Endothelial cell of hepatic sinusoid (primary cell): Measurements from ENCODE around the gene CLIC5.

Source experiments
- in situ Hi-C: cut with HindIII; loops from 2 replicates; pipeline ENCODE4 v1.10.0; 2017; ENCODE audit warnings: low sequenced_read_pairs

CLIC5 gene

GRCh38 chr6:45900808-45901752, 114.6 kb downstream of the CLIC5 start:
- in situ Hi-C loops, result no loop called here

- in situ Hi-C loops, result no loop called here
Observed at GRCh38 chr6:45899683-45899946, 116.0 kb downstream of the CLIC5 start.

GRCh38 chr6:45898941-45899682, 116.5 kb downstream of the CLIC5 start:
- in situ Hi-C loops, result no loop called here

DNA sequence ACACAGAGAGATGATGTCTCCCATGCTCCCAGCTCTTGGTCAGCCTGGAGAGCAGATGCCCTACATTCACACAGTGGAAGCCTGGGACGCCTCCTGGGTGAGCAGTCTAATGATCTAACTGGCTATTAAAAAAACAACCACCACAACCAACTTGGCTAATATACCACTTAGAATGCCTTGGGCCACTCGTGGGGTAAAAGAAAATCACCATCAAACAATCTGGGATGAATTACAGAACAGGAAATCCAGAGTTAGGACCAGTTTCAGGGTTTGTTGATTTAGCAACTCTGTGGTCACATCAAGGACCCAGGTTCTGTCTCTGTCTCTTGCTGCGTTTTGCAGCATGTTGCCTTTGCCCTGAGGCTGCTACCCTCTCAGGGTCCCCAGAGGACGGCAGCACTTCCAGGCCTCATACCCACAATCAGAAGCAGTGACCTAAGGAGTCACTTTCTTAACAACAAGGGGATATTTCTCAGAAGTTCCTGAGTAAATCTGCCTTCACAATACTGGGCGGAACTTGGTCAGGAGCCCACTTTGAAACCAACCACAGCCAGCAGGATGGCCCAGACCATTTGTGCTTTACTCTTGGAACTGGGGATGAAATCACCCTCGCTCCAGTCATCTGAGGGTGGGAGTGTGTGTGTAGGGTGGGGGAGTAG, 118.7 kb downstream of the CLIC5 start:
- in situ Hi-C loops, result no loop called here

- in situ Hi-C loops, result no loop called here
Observed at GRCh38 chr6:45895569-45895968, 120.1 kb downstream of the CLIC5 start.

- in situ Hi-C loops, result no loop called here
Observed at GRCh38 chr6:45892696-45893245, 122.9 kb downstream of the CLIC5 start.

DNA sequence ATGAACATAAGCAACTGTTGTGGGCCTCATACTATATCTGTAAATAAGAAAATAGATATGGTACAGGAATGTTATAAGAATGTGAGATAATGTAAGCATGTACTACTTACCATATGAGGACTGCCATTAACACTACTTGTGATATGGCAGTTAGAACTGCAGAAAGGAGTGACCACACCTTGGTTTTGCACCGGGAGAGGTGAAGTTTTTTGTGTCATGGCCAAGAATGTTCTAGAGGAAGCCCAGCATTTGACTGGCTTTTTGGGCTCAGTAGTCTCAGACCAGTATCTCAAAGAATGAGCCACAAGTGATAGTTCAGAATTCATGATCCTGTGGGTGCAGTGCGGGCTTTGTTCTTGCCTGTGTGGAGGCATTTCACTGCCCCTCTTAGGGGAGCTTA, 123.5 kb downstream of the CLIC5 start:
- in situ Hi-C loops, result no loop called here

- in situ Hi-C loops, result no loop called here
Observed at GRCh38 chr6:45886776-45887175, 128.9 kb downstream of the CLIC5 start.

GRCh38 chr6:45884336-45884735, 131.3 kb downstream of the CLIC5 start:
- in situ Hi-C loops, result no loop called here

DNA sequence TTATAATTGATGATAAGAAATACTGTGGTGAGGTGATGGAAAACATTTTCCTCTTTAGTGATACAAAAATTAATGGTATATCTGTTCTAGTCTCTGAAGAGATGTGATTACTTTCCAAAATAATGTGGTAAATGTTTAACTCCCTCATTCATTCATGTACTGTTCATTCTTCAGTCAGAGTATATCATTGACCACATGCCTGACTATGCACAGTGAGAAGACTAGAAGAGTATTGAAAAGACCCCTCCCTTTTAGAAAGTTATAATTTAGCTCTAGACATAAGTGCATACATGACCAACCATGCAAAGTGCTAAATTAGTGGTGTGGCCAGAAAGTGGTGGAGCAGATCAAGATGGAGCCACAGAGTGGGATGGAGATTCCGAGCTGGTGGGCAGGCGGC, 133.0 kb downstream of the CLIC5 start:
- in situ Hi-C loops, result no loop called here

DNA sequence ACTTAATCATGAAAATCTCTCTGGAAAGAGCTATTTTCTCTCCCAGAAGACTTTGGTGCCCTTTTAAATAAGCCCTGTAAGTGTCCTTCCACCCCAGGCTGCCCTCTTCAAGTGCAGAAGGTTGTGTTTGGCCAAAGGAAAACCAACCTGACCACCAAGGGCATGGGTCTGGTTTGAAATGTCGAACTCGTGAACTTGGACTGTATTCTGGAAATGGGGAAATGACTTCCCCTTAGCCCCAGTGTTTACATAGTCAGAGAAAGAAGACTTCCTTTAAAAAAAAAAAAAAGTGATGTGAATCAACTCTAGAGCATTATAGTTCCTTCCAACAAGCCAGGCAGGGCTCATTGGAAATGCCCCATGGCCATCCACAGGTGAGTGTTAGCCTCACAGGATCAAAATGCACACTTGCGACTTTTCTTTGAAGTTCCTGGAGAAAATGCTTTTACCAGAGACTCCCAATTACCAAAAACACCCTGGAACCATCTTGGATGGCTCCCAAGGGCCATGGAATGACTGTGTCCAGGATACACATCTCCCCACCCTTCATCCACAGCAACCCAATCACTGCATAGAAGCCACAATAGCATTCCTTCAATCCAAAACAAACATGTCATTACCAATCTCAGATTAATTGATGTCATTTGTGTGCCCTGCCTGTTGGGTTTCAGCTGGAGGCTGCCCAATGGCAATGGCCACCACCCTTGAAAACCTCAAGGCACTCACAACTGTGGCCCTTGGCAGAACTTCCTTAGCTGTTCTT, 133.8 kb downstream of the CLIC5 start:
- in situ Hi-C loops, result no loop called here

DNA sequence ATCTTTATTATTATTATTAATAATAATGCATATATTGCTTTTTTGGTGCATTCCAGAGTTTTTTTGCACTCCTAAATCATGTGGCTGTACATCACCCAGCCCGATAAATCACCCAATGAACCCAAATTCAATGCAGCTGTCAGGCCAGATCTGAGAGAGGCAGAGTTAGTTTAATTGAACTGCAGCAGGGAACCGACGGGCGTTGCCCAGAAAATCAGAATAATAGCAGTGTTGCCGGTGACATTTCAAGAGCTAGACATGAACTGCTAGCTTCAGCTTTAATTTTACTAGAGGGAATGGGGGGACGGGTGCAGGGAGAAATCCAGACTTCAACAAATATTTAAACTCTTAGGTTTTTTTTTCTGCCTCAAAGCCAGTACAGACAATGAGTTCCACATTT, 135.0 kb downstream of the CLIC5 start:
- in situ Hi-C loops, result no loop called here

DNA sequence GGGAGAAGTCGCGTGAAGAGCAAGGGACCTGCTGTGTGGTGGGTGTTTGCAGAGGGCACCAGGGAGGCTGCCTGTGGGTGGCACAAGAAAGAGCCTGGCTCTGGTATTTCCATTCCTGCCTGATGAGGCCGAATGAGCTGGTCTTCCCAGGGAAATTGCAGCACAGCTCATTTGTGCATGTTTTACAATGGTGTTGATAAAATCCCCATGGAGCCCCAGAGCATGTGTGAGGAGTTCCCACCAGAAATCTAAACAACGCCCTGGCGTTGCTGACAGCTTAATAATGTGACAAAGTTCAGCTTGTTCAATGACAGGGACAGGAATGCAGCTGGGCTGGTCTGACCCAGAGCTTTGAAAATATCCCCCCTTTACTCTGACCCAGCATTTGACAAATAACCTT, 135.5 kb downstream of the CLIC5 start:
- in situ Hi-C loops, result no loop called here

GRCh38 chr6:45877970-45878590, 137.6 kb downstream of the CLIC5 start:
- in situ Hi-C loops, result no loop called here

GRCh38 chr6:45872827-45873365, 142.8 kb downstream of the CLIC5 start:
- in situ Hi-C loops, result no loop called here

GRCh38 chr6:45870531-45870930, 145.1 kb downstream of the CLIC5 start:
- in situ Hi-C loops, result no loop called here

DNA sequence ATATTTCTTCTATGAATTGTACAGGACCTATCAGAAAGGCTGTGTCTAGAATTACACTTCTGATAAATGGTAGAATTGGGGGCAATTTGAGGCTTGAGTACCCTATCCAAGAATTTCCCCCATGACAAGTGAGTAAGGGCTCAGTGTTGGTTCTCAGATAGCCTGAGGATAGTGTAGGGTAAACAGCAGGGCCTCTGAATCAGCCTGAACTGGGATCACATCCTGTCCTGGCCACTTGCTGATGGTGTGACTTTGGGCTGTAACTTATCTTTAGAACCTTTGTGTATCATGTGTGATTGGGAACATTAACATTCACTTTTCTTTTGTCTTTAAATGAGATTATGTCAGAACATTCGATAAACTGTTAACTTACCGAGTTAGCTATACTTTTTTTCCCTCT, 151.0 kb downstream of the CLIC5 start:
- in situ Hi-C loops, result no loop called here

GRCh38 chr6:45858691-45859090, 157.0 kb downstream of the CLIC5 start:
- in situ Hi-C loops, result no loop called here

DNA sequence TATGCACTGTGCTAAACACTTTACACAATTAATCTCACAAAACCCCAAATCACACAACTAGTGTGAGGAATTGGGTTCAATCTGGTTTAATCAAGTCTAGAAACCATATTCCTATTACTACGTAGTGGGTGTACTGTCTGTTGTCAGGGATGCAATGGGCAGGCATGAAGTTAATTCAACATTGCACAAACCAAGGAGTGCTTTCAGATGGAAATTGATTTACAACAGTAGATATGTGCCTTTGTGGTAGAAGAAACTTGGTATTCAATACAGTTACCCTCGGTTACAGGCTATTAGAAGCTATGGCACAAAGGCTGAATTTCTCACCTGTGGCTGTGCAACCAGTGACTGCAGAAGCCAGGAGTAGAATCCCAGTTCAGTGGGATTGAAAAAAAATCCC, 157.8 kb downstream of the CLIC5 start:
- in situ Hi-C loops, result no loop called here
